Measurements from ENCODE around the gene PLEKHA7.

GRCh38 chr11:16787035-16787742 is 227.0 kb downstream of the PLEKHA7 start:
- TF ChIP-seq, protein P1, sequence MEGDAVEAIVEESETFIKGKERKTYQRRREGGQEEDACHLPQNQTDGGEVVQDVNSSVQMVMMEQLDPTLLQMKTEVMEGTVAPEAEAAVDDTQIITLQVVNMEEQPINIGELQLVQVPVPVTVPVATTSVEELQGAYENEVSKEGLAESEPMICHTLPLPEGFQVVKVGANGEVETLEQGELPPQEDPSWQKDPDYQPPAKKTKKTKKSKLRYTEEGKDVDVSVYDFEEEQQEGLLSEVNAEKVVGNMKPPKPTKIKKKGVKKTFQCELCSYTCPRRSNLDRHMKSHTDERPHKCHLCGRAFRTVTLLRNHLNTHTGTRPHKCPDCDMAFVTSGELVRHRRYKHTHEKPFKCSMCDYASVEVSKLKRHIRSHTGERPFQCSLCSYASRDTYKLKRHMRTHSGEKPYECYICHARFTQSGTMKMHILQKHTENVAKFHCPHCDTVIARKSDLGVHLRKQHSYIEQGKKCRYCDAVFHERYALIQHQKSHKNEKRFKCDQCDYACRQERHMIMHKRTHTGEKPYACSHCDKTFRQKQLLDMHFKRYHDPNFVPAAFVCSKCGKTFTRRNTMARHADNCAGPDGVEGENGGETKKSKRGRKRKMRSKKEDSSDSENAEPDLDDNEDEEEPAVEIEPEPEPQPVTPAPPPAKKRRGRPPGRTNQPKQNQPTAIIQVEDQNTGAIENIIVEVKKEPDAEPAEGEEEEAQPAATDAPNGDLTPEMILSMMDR (IDR thresholded peaks at IDR 0.05), result no peak
- no peak for TF ChIP-seq POLR2AphosphoS5 (IDR thresholded peaks at IDR 0.05)

Measured in breast epithelium (tissue), 3 donors.